NB4 (cell line): ENCODE data around the gene TMEM252.

Experiments
- MYC ChIP-seq: IDR thresholded peaks from 2 replicates; pipeline ENCODE4 v1.6.1; 2011; ENCODE audit warnings: low read depth, low read length
- POLR2A ChIP-seq: IDR thresholded peaks from 2 replicates; pipeline ENCODE4 v1.6.1; 2011; ENCODE audit warnings: mild to moderate bottlenecking; ENCODE audit not compliant: insufficient read length; ENCODE audit errors: extremely low read depth
- TF ChIP-seq, protein P1 (sequence below): IDR thresholded peaks from one replicate; pipeline ENCODE4 v1.5.1; 2012; ENCODE audit warnings: low read depth, low read length

DNA sequence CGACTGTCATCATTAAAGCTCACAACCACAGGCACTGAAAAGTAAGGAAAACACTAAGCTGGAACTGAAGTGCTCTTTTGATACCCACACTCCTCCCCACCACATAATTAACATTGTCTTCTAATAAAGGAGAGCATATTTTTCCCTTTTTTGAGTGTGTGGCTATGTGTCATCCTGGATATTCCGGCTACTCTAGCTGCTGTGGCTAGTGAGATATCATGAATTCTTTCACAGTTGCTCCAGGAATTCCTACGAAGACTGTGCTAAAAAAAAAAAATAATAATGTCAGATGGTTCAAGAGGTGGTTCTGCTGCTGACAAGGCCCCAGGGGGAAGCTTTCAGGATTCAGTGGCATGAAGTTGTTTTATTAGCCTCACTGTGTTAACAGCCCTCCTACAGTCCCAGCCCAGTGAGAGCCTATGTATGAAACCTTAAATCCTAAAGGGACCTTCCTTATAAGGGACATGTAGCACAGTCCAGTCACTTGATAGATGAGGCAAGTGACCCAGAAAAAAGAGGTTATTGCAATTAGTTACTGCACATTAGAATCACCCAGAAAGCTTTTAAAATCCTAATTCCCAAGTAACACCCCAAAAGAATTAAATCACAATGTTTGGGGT lies 46.6 kb downstream of the TMEM252 start:
- no peak for TF ChIP-seq MYC
- no peak for TF ChIP-seq POLR2A
- TF ChIP-seq, protein P1, sequence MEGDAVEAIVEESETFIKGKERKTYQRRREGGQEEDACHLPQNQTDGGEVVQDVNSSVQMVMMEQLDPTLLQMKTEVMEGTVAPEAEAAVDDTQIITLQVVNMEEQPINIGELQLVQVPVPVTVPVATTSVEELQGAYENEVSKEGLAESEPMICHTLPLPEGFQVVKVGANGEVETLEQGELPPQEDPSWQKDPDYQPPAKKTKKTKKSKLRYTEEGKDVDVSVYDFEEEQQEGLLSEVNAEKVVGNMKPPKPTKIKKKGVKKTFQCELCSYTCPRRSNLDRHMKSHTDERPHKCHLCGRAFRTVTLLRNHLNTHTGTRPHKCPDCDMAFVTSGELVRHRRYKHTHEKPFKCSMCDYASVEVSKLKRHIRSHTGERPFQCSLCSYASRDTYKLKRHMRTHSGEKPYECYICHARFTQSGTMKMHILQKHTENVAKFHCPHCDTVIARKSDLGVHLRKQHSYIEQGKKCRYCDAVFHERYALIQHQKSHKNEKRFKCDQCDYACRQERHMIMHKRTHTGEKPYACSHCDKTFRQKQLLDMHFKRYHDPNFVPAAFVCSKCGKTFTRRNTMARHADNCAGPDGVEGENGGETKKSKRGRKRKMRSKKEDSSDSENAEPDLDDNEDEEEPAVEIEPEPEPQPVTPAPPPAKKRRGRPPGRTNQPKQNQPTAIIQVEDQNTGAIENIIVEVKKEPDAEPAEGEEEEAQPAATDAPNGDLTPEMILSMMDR = no peak
